K562 (cell line): ENCODE data around the gene CAST. TPM values are rescaled to one million over a fixed set of nuclear protein-coding genes. Genes with fewer than 3 reads are reported as not detected.

ENCODE experiments used
- ADNP ChIP-seq: fragments of 200-800 bp; sonication (Bioruptor generic); IDR thresholded peaks from 2 replicates; pipeline ENCODE4 v1.6.1; 2016; ENCODE audit warnings: missing genetic modification characterization, missing compliant biosample characterization
- BACH1 ChIP-seq: fragments of 200-800 bp; sonication (Bioruptor generic); IDR thresholded peaks from 2 replicates; pipeline ENCODE4 v1.6.1; 2016; ENCODE audit warnings: missing genetic modification characterization, missing compliant biosample characterization
- ELF1 ChIP-seq: fragments of 200-800 bp; sonication (Bioruptor generic); IDR thresholded peaks from 2 replicates; pipeline ENCODE4 v1.6.1; 2016; ENCODE audit warnings: missing genetic modification characterization, missing compliant biosample characterization
- EP400 ChIP-seq: fragments of 450-650 bp; IDR thresholded peaks from 2 replicates; pipeline ENCODE4 v1.6.1; 2017; ENCODE audit warnings: antibody characterized with exemption, mild to moderate bottlenecking, moderate library complexity
- ESRRA ChIP-seq: fragments of 450-650 bp; IDR thresholded peaks from 2 replicates; pipeline ENCODE4 v1.6.1; 2014; ENCODE audit warnings: low read depth, mild to moderate bottlenecking, moderate library complexity, borderline replicate concordance
- FOXA1 ChIP-seq: fragments of 450-650 bp; IDR thresholded peaks from 2 replicates; pipeline ENCODE4 v1.6.1; 2016; ENCODE audit warnings: mild to moderate bottlenecking, borderline replicate concordance
- GTF2F1 ChIP-seq: IDR thresholded peaks from 2 replicates; pipeline ENCODE4 v1.6.1; 2011; ENCODE audit warnings: low read depth, low read length, improper control_type of control experiment
- HDGF ChIP-seq: fragments of 450-650 bp; IDR thresholded peaks from 2 replicates; pipeline ENCODE4 v1.6.1; 2016
- HNRNPL ChIP-seq: fragments of 200-400 bp; formaldehyde crosslinking; IDR thresholded peaks from 2 replicates; pipeline ENCODE4 v1.6.1; 2017; ENCODE audit warnings: low read depth, mild to moderate bottlenecking, low read length
- HOXB6 ChIP-seq: fragments of 250-450 bp; sonication (Bioruptor Pico); IDR thresholded peaks from 2 replicates; pipeline ENCODE4 v1.5.1; 2022; ENCODE audit warnings: mild to moderate bottlenecking, borderline replicate concordance
- MEF2D ChIP-seq: conservative IDR thresholded peaks from 2 replicates; pipeline ENCODE4 v1.6.1; 2016; ENCODE audit warnings: low read depth, missing genetic modification characterization, missing compliant biosample characterization
- MTA2 ChIP-seq: fragments of 450-650 bp; IDR thresholded peaks from 2 replicates; pipeline ENCODE4 v1.6.1; 2016; ENCODE audit warnings: low read depth
- NR2C1 ChIP-seq, 2 experiments: fragments of 450-650 bp; IDR thresholded peaks; 2 replicates each; pipeline ENCODE4 v1.6.1; 2017; ENCODE audit warnings: mild to moderate bottlenecking in 2 of 2, antibody characterized with exemption in 1 of 2, inconsistent platforms in 1 of 2, missing compliant biosample characterization in 1 of 2, missing genetic modification characterization in 1 of 2
- PPARD ChIP-seq: fragments of 250-450 bp; sonication (Bioruptor Pico); IDR thresholded peaks from 2 replicates; pipeline ENCODE4 v1.8.0; 2022; ENCODE audit warnings: inconsistent platforms, mild to moderate bottlenecking, moderate library complexity
- RBM34 ChIP-seq: fragments of 200-400 bp; formaldehyde crosslinking; IDR thresholded peaks from 2 replicates; pipeline ENCODE4 v1.6.1; 2018; ENCODE audit warnings: low read length, borderline replicate concordance; ENCODE audit not compliant: insufficient read depth
- XRCC4 ChIP-seq: IDR thresholded peaks from one replicate; pipeline ENCODE4 v1.6.1; 2011; ENCODE audit not compliant: insufficient read depth, insufficient read length; ENCODE audit errors: extremely low read depth
- ZNF232 ChIP-seq: sonication (generic); formaldehyde crosslinking; IDR thresholded peaks from 2 replicates; pipeline ENCODE4 v1.8.0; 2022; ENCODE audit warnings: mild to moderate bottlenecking, missing genetic modification reagents
- ZNF253 ChIP-seq: fragments of 250-450 bp; sonication (Bioruptor Pico); conservative IDR thresholded peaks from 2 replicates; pipeline ENCODE4 v1.6.1; 2021; ENCODE audit warnings: mild to moderate bottlenecking
- ZNF3 ChIP-seq: fragments of 250-450 bp; sonication (Bioruptor Pico); IDR thresholded peaks from 2 replicates; pipeline ENCODE4 v1.5.0; 2021; ENCODE audit warnings: mild to moderate bottlenecking, moderate library complexity
- ZNF75A ChIP-seq: fragments of 450-650 bp; formaldehyde crosslinking; IDR thresholded peaks from 2 replicates; pipeline ENCODE4 v1.4.0; 2020; ENCODE audit warnings: mild to moderate bottlenecking
- polyA plus RNA-seq, 8 experiments: library from polyadenylated mRNA; depleted of rRNA in 4 of 8; stranded (reverse) in 5 of 8; unstranded in 3 of 8; fragments of >200 nt; fragmentation: Nextera tagmentation in 2 of 8; fragmentation: Illumina TruSeq in 1 of 8; extraction: Ambion mirVana in 2 of 8; extraction: Trizol in 1 of 8; gene quantifications; 2 replicates each; pipeline versions ENCODE4 v1.2.1 to v1.2.3, GENCODE V29; 2011 to 2014; ENCODE audit warnings: inconsistent platforms in 1 of 8, missing spikeins in 1 of 8
- total RNA-seq, 7 experiments: library from RNA; depleted of rRNA in 6 of 7; stranded (reverse); fragments of >200 nt in 6 of 7; fragmentation: Illumina TruSeq in 2 of 7; extraction: Trizol in 2 of 7; gene quantifications; 2 replicates each; pipeline versions ENCODE4 v1.2.1 to v1.2.3, GENCODE V29; 2011 to 2021; ENCODE audit warnings: low replicate concordance in 1 of 7
- TF ChIP-seq, protein P1 (sequence below): IDR thresholded peaks from 3 replicates; pipeline ENCODE4 v1.6.1; 2011; ENCODE audit warnings: borderline replicate concordance, mild to moderate bottlenecking; ENCODE audit not compliant: insufficient read length, insufficient read depth
- TF ChIP-seq, protein P2 (sequence below): fragments of 250-450 bp; sonication (Bioruptor Pico); IDR thresholded peaks from 2 replicates; pipeline ENCODE4 v1.5.0; 2021; ENCODE audit warnings: mild to moderate bottlenecking, moderate library complexity
- TF ChIP-seq, protein P3 (sequence below), 2 experiments: IDR thresholded peaks; 2 replicates each; pipeline ENCODE4 v1.6.1; 2011; ENCODE audit warnings: borderline replicate concordance in 1 of 2, control low read depth in 1 of 2, low read depth in 1 of 2, low read length in 1 of 2, mild to moderate bottlenecking in 1 of 2, mixed read lengths in 1 of 2, moderate library complexity in 1 of 2; ENCODE audit not compliant: insufficient read depth in 1 of 2, insufficient read length in 1 of 2, poor library complexity in 1 of 2, severe bottlenecking in 1 of 2; ENCODE audit errors: extremely low read depth in 1 of 2
- TF ChIP-seq, protein P4 (sequence below): IDR thresholded peaks from 2 replicates; pipeline ENCODE4 v1.6.1; 2014; ENCODE audit warnings: antibody characterized with exemption

CAST gene
- total and polyA plus RNA-seq, 9 of the 15 experiments (the other 6 are each of a cell fraction or from before 2014, with no cell fraction given): 55.5 to 136 (median 86.1) TPM

DNA sequence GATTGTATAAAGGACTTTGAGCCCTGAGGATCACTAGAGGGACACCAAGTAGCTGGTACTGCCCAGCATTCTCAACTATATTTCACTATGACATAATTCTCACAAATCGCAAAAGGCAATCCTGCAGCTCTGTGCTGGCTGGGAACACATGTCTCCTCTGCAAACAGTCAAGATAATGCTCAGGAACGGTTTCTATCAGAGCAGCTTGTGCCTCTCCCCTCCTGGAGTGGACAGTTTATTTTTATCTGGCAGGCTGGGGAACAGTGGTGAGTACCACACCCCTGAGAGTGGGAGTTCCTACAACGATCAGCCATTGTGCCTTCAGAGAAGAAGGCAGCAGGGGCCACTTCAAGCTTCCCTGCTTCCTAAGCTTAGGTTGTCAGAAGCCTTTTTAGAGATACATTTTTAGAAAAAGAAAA is 79.7 kb downstream of the CAST start (continued):
- TF ChIP-seq, protein P1, sequence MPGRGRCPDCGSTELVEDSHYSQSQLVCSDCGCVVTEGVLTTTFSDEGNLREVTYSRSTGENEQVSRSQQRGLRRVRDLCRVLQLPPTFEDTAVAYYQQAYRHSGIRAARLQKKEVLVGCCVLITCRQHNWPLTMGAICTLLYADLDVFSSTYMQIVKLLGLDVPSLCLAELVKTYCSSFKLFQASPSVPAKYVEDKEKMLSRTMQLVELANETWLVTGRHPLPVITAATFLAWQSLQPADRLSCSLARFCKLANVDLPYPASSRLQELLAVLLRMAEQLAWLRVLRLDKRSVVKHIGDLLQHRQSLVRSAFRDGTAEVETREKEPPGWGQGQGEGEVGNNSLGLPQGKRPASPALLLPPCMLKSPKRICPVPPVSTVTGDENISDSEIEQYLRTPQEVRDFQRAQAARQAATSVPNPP: no peak
- TF ChIP-seq HNRNPL (no peak), ADNP (tag) (no peak), ELF1 (tag) (no peak), ZNF232 (CRISPR knock-in tag) (no peak), ZNF75A (CRISPR knock-in tag) (no peak), RBM34 (no peak), NR2C1 (IDR thresholded peaks at IDR 0.05) (no peak), NR2C1 (tag; IDR thresholded peaks at IDR 0.05) (no peak), MEF2D (tag) (no peak), GTF2F1 (no peak), PPARD (CRISPR knock-in tag) (no peak), HOXB6 (CRISPR knock-in tag) (no peak), ZNF253 (CRISPR knock-in tag) (no peak), EP400 (peak; percentile 52), FOXA1 (no peak), ZNF3 (no peak), HDGF (no peak), ESRRA (no peak), BACH1 (tag) (no peak), XRCC4 (no peak), MTA2 (peak; percentile 38)
- TF ChIP-seq, protein P2, sequence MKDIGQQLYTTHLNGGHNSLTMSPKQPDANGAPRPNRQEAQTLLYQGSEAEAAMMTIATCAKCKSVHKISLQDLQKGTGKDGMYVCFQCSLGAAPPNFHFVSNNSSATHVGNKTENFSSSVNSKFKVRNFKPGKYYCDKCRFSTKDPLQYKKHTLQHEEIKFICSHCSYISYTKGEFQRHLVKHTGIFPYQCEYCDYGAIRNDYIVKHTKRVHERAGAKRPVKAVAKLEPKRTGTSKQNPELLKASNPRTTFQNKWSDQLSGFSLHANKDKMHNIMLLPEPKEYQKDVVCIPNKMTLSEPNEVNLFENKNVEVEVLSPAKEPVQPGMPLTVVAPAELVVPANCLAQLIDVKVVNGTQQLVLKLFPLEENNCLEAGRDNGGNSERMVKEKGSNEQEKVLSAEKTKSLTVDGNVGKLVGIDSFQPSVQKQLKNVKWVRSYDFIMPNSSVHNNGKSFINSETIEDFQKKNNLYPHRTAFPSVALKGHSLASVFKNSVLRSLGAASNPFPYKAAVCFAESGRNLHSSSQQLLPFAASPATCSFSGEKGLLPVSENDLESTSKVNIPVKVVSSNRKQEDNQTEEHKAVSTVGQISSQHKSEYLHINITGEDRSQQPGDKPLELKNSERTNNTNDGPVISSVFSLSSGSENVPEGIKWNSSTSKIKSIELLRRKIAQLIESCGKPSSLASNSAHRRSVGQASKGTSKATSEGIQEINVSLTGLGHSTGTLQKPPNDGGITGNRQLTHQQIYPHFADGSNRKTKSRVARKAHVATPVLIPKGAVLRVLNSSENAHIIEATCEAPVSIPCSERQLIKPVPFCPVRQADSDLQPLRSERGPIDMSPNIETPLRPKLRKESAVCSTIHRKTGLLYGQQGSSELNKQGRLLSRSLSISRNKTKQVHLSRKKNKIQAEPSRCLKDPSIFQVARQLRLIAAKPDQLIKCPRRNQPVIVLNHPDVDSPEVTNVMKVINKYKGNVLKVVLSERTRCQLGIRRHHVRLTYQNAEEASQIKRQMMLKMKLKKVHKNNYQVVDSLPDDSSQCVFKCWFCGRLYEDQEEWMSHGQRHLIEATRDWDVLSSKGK: no peak
- TF ChIP-seq, protein P3, sequence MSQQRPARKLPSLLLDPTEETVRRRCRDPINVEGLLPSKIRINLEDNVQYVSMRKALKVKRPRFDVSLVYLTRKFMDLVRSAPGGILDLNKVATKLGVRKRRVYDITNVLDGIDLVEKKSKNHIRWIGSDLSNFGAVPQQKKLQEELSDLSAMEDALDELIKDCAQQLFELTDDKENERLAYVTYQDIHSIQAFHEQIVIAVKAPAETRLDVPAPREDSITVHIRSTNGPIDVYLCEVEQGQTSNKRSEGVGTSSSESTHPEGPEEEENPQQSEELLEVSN (IDR thresholded peaks at IDR 0.05; ENCODE audit: borderline replicate concordance in 1 of 2, extremely low read depth in 1 of 2, insufficient read depth in 1 of 2, insufficient read length in 1 of 2, low read depth in 1 of 2, low read length in 1 of 2, poor library complexity in 1 of 2, severe bottlenecking in 1 of 2): peak in 1 of 2 experiments; percentile 34
- TF ChIP-seq, protein P4, sequence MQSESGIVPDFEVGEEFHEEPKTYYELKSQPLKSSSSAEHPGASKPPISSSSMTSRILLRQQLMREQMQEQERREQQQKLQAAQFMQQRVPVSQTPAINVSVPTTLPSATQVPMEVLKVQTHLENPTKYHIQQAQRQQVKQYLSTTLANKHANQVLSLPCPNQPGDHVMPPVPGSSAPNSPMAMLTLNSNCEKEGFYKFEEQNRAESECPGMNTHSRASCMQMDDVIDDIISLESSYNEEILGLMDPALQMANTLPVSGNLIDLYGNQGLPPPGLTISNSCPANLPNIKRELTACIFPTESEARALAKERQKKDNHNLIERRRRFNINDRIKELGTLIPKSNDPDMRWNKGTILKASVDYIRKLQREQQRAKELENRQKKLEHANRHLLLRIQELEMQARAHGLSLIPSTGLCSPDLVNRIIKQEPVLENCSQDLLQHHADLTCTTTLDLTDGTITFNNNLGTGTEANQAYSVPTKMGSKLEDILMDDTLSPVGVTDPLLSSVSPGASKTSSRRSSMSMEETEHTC: no peak
